H9 (cell line): ENCODE measurements around the gene ZNF12. TPM values are rescaled to one million over a fixed set of nuclear protein-coding genes. Genes with fewer than 3 reads are reported as not detected.

ENCODE experiments used
- DNase-seq: peaks from one replicate; pipeline ENCODE4 v3.0.0-alpha.2; 2017
- H2AFZ ChIP-seq: one replicate; pipeline ENCODE4 v1.6.1; 2013; ENCODE audit warnings: mild to moderate bottlenecking, low read length, control low read depth, moderate library complexity
- H2AK5ac ChIP-seq: 2 replicates; pipeline ENCODE4 v1.6.1; 2013; ENCODE audit warnings: low read length, control low read depth, mixed read lengths; ENCODE audit not compliant: insufficient read length
- H2BK120ac ChIP-seq: one replicate; pipeline ENCODE4 v1.6.1; 2013; ENCODE audit warnings: low read depth, mild to moderate bottlenecking, low read length, control low read depth, inconsistent platforms; ENCODE audit not compliant: poor library complexity, severe bottlenecking
- H2BK12ac ChIP-seq: 2 replicates; pipeline ENCODE4 v1.6.1; 2013; ENCODE audit warnings: low read length, control low read depth, mixed read lengths, low read depth; ENCODE audit not compliant: insufficient read length
- H2BK15ac ChIP-seq: 2 replicates; pipeline ENCODE4 v1.6.1; 2013; ENCODE audit warnings: low read depth, low read length, control low read depth
- H2BK20ac ChIP-seq: one replicate; pipeline ENCODE4 v1.6.1; 2013; ENCODE audit warnings: low read depth, mild to moderate bottlenecking, low read length, control low read depth, inconsistent platforms; ENCODE audit not compliant: poor library complexity, severe bottlenecking
- H2BK5ac ChIP-seq: 2 replicates; pipeline ENCODE4 v1.6.1; 2013; ENCODE audit warnings: low read length, control low read depth, mixed read lengths; ENCODE audit not compliant: insufficient read length
- H3K14ac ChIP-seq: 2 replicates; pipeline ENCODE4 v1.6.1; 2013; ENCODE audit warnings: low read length, control low read depth; ENCODE audit not compliant: insufficient read depth
- H3K18ac ChIP-seq: 2 replicates; pipeline ENCODE4 v1.6.1; 2013; ENCODE audit warnings: low read depth, mild to moderate bottlenecking, mixed read lengths, low read length, control low read depth; ENCODE audit not compliant: insufficient read length
- H3K23ac ChIP-seq: 2 replicates; pipeline ENCODE4 v1.6.1; 2013; ENCODE audit warnings: low read length, control low read depth, mixed read lengths, low read depth; ENCODE audit not compliant: insufficient read length
- H3K23me2 ChIP-seq: 2 replicates; pipeline ENCODE4 v1.6.1; 2013; ENCODE audit warnings: low read depth, mild to moderate bottlenecking, mixed read lengths, low read length, control low read depth; ENCODE audit not compliant: insufficient read length, poor library complexity, severe bottlenecking
- H3K27ac ChIP-seq: 2 replicates; pipeline ENCODE4 v1.5.1; 2013; ENCODE audit warnings: low read length, control low read depth, mixed read lengths, low read depth; ENCODE audit not compliant: insufficient read length
- H3K27me3 ChIP-seq: 2 replicates; pipeline ENCODE4 v1.6.1; 2013; ENCODE audit warnings: low read length, control low read depth, inconsistent platforms; ENCODE audit not compliant: insufficient read depth
- H3K4ac ChIP-seq: 2 replicates; pipeline ENCODE4 v1.6.1; 2013; ENCODE audit warnings: low read depth, mild to moderate bottlenecking, control low read depth, inconsistent platforms, low read length, moderate library complexity
- H3K4me1 ChIP-seq: 2 replicates; pipeline ENCODE4 v1.6.1; 2013; ENCODE audit warnings: low read length, control low read depth, inconsistent platforms; ENCODE audit not compliant: insufficient read depth
- H3K4me2 ChIP-seq: 2 replicates; pipeline ENCODE4 v1.6.1; 2013; ENCODE audit warnings: low read length, control low read depth, mixed read lengths; ENCODE audit not compliant: insufficient read length, insufficient read depth
- H3K56ac ChIP-seq: 2 replicates; pipeline ENCODE4 v1.6.1; 2013; ENCODE audit warnings: low read depth, mild to moderate bottlenecking, mixed read lengths, low read length, control low read depth; ENCODE audit not compliant: insufficient read length
- H3K79me1 ChIP-seq: 2 replicates; pipeline ENCODE4 v1.6.1; 2013; ENCODE audit warnings: low read depth, mild to moderate bottlenecking, moderate library complexity, low read length, control low read depth, inconsistent platforms; ENCODE audit not compliant: insufficient read depth, poor library complexity, severe bottlenecking
- H3K79me2 ChIP-seq: 2 replicates; pipeline ENCODE4 v1.6.1; 2013; ENCODE audit warnings: low read length, control low read depth, inconsistent platforms; ENCODE audit not compliant: insufficient read depth
- H3K9ac ChIP-seq: 2 replicates; pipeline ENCODE4 v1.6.1; 2013; ENCODE audit warnings: low read length, control low read depth, mixed read lengths; ENCODE audit not compliant: insufficient read length; ENCODE audit errors: extremely low read depth
- H3K9me3 ChIP-seq: one replicate; pipeline ENCODE4 v1.6.1; 2013; ENCODE audit warnings: low read depth, low read length, inconsistent platforms; ENCODE audit not compliant: control insufficient read depth
- H3T11ph ChIP-seq: one replicate; pipeline ENCODE4 v1.6.1; 2013; ENCODE audit warnings: mild to moderate bottlenecking, low read length, control low read depth, inconsistent platforms
- H4K20me1 ChIP-seq: one replicate; pipeline ENCODE4 v1.6.1; 2013; ENCODE audit not compliant: control insufficient read depth, insufficient read length, insufficient read depth
- H4K5ac ChIP-seq: 2 replicates; pipeline ENCODE4 v1.6.1; 2013; ENCODE audit warnings: low read depth, mild to moderate bottlenecking, mixed read lengths, low read length, control low read depth; ENCODE audit not compliant: insufficient read length
- H4K8ac ChIP-seq: replicated peaks from 2 replicates; pipeline ENCODE4 v1.6.1; 2013; ENCODE audit warnings: low read length, control low read depth, mixed read lengths, low read depth; ENCODE audit not compliant: insufficient read length
- H4K91ac ChIP-seq: 2 replicates; pipeline ENCODE4 v1.6.1; 2013; ENCODE audit warnings: low read depth, mild to moderate bottlenecking, moderate library complexity, mixed read lengths, low read length, control low read depth; ENCODE audit not compliant: insufficient read length
- H3K27ac Mint-ChIP-seq, 3 experiments: 2 replicates in 2 of 3; 3 replicates in 1 of 3; pipeline ENCODE4 v1.8.0; 2020 to 2021; ENCODE audit warnings: mixed read lengths in 3 of 3, mild to moderate bottlenecking in 1 of 3, moderate library complexity in 1 of 3
- H3K27me3 Mint-ChIP-seq: 2 replicates; pipeline ENCODE4 v1.8.0; 2021; ENCODE audit warnings: low read depth, mild to moderate bottlenecking, moderate library complexity, mixed read lengths
- H3K36me3 Mint-ChIP-seq, 3 experiments: 2 replicates in 2 of 3; 3 replicates in 1 of 3; pipeline ENCODE4 v1.8.0; 2020 to 2021; ENCODE audit warnings: low read depth in 3 of 3, mixed read lengths in 3 of 3; ENCODE audit not compliant: insufficient read depth in 1 of 3
- H3K4me1 Mint-ChIP-seq, 2 experiments: 2 replicates each; pipeline ENCODE4 v1.8.0; 2020; ENCODE audit warnings: mixed read lengths in 2 of 2
- H3K4me3 Mint-ChIP-seq, 2 experiments: 2 replicates in 1 of 2; 3 replicates in 1 of 2; pipeline ENCODE4 v1.8.0; 2020 to 2021; ENCODE audit warnings: mild to moderate bottlenecking in 2 of 2, mixed read lengths in 2 of 2, moderate library complexity in 1 of 2
- H3K9me3 Mint-ChIP-seq, 2 experiments: 2 replicates in 1 of 2; 3 replicates in 1 of 2; pipeline ENCODE4 v1.8.0; 2020; ENCODE audit warnings: mild to moderate bottlenecking in 2 of 2, mixed read lengths in 2 of 2, moderate library complexity in 1 of 2
- WGBS: extraction: QIAGEN DNeasy Blood & Tissue Kit; methylation state at CpG from one replicate; pipeline ENCODE4 v1.1.7; 2013; ENCODE audit warnings: missing lambda C conversion rate, low lambda C conversion rate, mixed read lengths; ENCODE audit not compliant: insufficient read length; ENCODE audit errors: extremely low coverage; 5-methylcytosine and 5-hydroxymethylcytosine counted together
- total RNA-seq: library from RNA; stranded (reverse); gene quantifications from 2 replicates; pipeline ENCODE4 v1.2.1, GENCODE V29; 2021
- TF ChIP-seq, protein P1 (sequence below): fragments of 200-600 bp; sonication (generic); conservative IDR thresholded peaks from 3 replicates; pipeline ENCODE4 v1.8.0; 2021; ENCODE audit warnings: antibody characterized with exemption, mild to moderate bottlenecking

ZNF12 gene
- total RNA-seq, 1 experiment from 2014 or later, result 19.1 TPM

DNA sequence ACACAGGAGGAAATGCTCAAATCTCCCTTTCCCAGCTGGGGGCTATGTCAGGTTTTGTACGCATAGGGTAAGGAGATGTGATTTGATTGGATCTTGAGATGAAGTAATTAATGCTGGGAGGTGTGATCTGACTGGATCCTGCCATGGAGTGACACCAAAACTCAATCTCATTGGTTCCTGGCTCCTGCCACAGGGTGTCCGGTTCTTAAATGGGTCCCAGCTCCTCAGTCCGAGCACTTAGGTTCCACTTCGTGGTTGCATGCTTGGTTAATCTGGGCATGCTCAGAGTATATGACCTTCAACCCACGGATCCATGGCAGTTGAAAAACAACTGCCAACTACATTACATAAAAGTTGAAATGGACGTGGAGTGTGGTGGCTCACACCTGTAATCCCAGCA lies 3.1 kb upstream of the ZNF12 start:
- TF ChIP-seq, protein P1, sequence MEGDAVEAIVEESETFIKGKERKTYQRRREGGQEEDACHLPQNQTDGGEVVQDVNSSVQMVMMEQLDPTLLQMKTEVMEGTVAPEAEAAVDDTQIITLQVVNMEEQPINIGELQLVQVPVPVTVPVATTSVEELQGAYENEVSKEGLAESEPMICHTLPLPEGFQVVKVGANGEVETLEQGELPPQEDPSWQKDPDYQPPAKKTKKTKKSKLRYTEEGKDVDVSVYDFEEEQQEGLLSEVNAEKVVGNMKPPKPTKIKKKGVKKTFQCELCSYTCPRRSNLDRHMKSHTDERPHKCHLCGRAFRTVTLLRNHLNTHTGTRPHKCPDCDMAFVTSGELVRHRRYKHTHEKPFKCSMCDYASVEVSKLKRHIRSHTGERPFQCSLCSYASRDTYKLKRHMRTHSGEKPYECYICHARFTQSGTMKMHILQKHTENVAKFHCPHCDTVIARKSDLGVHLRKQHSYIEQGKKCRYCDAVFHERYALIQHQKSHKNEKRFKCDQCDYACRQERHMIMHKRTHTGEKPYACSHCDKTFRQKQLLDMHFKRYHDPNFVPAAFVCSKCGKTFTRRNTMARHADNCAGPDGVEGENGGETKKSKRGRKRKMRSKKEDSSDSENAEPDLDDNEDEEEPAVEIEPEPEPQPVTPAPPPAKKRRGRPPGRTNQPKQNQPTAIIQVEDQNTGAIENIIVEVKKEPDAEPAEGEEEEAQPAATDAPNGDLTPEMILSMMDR, result no peak
- peak overlapping the region; percentile 39 for H4K8ac ChIP-seq

More for the DNA sequence above, 3.1 kb upstream of the ZNF12 start:
- H3K56ac ChIP-seq, result no peak overlapping the region
- peaks cover 2% of the 10 kb centered on the region; the same call in 1 of the 2 replicates for H3K4me1 ChIP-seq
- H2AK5ac ChIP-seq, result no peak overlapping the region
- DNase-seq, result no peak
- Mint-ChIP-seq H3K4me3 (no peak overlapping the region), H3K36me3 (peaks cover 5 to 9% (median 6%) of the 10 kb centered on the region in 3 experiments), H3K27ac (no peak overlapping the region), H3K27me3 (peaks cover 39% of the 10 kb centered on the region), H3K4me1 (peaks cover 14 to 16% of the 10 kb centered on the region in 2 experiments), H3K9me3 (peaks cover 7 to 34% of the 10 kb centered on the region in 2 experiments)
- H3K79me1 ChIP-seq, result peaks cover 3% of the 10 kb centered on the region
- H3T11ph ChIP-seq, result no peak overlapping the region
- no peak overlapping the region for H2BK12ac ChIP-seq
- no peaks in the 10 kb centered on the region for H4K20me1 ChIP-seq
- no peak overlapping the region for H2AFZ ChIP-seq
- H3K9me3 ChIP-seq, result no peaks in the 10 kb centered on the region
- H3K9ac ChIP-seq, result no peak overlapping the region
- H2BK15ac ChIP-seq, result no peak overlapping the region
- no peak overlapping the region for H3K4me2 ChIP-seq
- H2BK120ac ChIP-seq, result no peak overlapping the region
- no peak overlapping the region for H3K14ac ChIP-seq
- no peak overlapping the region for H2BK20ac ChIP-seq
- H2BK5ac ChIP-seq, result no peak overlapping the region
- no peak overlapping the region for H3K23ac ChIP-seq
- H3K27me3 ChIP-seq, result no peaks in the 10 kb centered on the region
- H4K91ac ChIP-seq, result no peak overlapping the region
- no peak overlapping the region for H3K27ac ChIP-seq
- no CpG with 5 or more reads among the region's 6 CpGs for WGBS
- H3K23me2 ChIP-seq, result peaks cover 8% of the 10 kb centered on the region
- H3K4ac ChIP-seq, result no peak overlapping the region
- no peak overlapping the region for H3K18ac ChIP-seq
- peaks cover 11% of the 10 kb centered on the region; the same call in 1 of the 2 replicates for H3K79me2 ChIP-seq
- H4K5ac ChIP-seq, result peak overlapping the region; percentile 31
